ENCODE measurements around the gene HOXB4.

- no peak for TF ChIP-seq CTCF (IDR thresholded peaks at IDR 0.05; ENCODE audit: low read length)
- TF ChIP-seq EZH2 (optimal IDR thresholded peaks at IDR 0.05; ENCODE audit: low read depth, low read length): no peak
- no peak for TF ChIP-seq EZH2phosphoT487 (IDR thresholded peaks at IDR 0.05; ENCODE audit: low read length)
These were observed 44.7 kb upstream of the HOXB4 start for GRCh38 chr17:48622857-48623256.

All from MM.1S (cell line).